Astrocyte (in vitro differentiated cells and primary cell): Measurements from ENCODE around the gene BORCS5. TPM values are rescaled to one million over a fixed set of nuclear protein-coding genes. Genes with fewer than 3 reads are reported as not detected.

Source experiments
- DNase-seq: peaks from one replicate; pipeline ENCODE4 v3.0.0-alpha.2; 2010; ENCODE audit warnings: low read depth
- FAIRE-seq: peaks from 2 replicates; lab custom pipeline; 2011; peaks lifted over from hg19 to GRCh38; lab: Jason Lieb, UNC
- H2AFZ ChIP-seq: 2 replicates; pipeline ENCODE4 v1.6.0; 2012; ENCODE audit warnings: low read depth, low read length, inconsistent platforms
- H3K27ac ChIP-seq: 2 replicates; pipeline ENCODE4 v1.5.1; 2011; ENCODE audit warnings: low read depth, low read length, inconsistent platforms
- H3K27me3 ChIP-seq: 2 replicates; pipeline ENCODE4 v1.6.0; 2011; ENCODE audit warnings: low read length, inconsistent platforms; ENCODE audit not compliant: insufficient read depth
- H3K36me3 ChIP-seq: 2 replicates; pipeline ENCODE4 v1.5.1; 2011; ENCODE audit warnings: low read length, inconsistent platforms; ENCODE audit not compliant: insufficient read depth
- H3K4me1 ChIP-seq: 2 replicates; pipeline ENCODE4 v1.5.1; 2011; ENCODE audit warnings: low read length, inconsistent platforms; ENCODE audit not compliant: insufficient read depth
- H3K4me2 ChIP-seq: 2 replicates; pipeline ENCODE4 v1.6.0; 2012; ENCODE audit warnings: low read length, inconsistent platforms
- H3K4me3 ChIP-seq: 2 replicates; pipeline ENCODE4 v1.5.1; 2011; ENCODE audit warnings: low read depth, mild to moderate bottlenecking, low read length, inconsistent platforms; ENCODE audit not compliant: insufficient read depth
- H3K79me2 ChIP-seq: 2 replicates; pipeline ENCODE4 v1.6.0; 2012; ENCODE audit warnings: mild to moderate bottlenecking, low read length, inconsistent platforms; ENCODE audit not compliant: insufficient read depth
- H3K9ac ChIP-seq: 2 replicates; pipeline ENCODE4 v1.6.0; 2012; ENCODE audit warnings: mild to moderate bottlenecking, low read length, inconsistent platforms
- H3K9me3 ChIP-seq: 2 replicates; pipeline ENCODE4 v1.5.1; 2012; ENCODE audit warnings: low read depth, mild to moderate bottlenecking, low read length, inconsistent platforms; ENCODE audit not compliant: insufficient read depth
- H4K20me1 ChIP-seq: 2 replicates; pipeline ENCODE4 v1.6.0; 2012; ENCODE audit warnings: low read length, inconsistent platforms; ENCODE audit not compliant: insufficient read depth
- H3K27ac Mint-ChIP-seq: one replicate; pipeline ENCODE4 v1.8.0; 2021; ENCODE audit warnings: mild to moderate bottlenecking, mixed read lengths; ENCODE audit not compliant: unreplicated experiment
- H3K27me3 Mint-ChIP-seq: one replicate; pipeline ENCODE4 v1.8.0; 2021; ENCODE audit warnings: low read depth, mixed read lengths; ENCODE audit not compliant: unreplicated experiment
- H3K36me3 Mint-ChIP-seq: one replicate; pipeline ENCODE4 v1.8.0; 2021; ENCODE audit warnings: low read depth, mixed read lengths; ENCODE audit not compliant: unreplicated experiment
- H3K4me1 Mint-ChIP-seq: one replicate; pipeline ENCODE4 v1.8.0; 2021; ENCODE audit warnings: low read depth, mixed read lengths; ENCODE audit not compliant: unreplicated experiment
- H3K4me3 Mint-ChIP-seq: one replicate; pipeline ENCODE4 v1.8.0; 2021; ENCODE audit warnings: mild to moderate bottlenecking, moderate library complexity, mixed read lengths; ENCODE audit not compliant: unreplicated experiment
- H3K9me3 Mint-ChIP-seq: one replicate; pipeline ENCODE4 v1.8.0; 2021; ENCODE audit warnings: mild to moderate bottlenecking, mixed read lengths; ENCODE audit not compliant: unreplicated experiment
- EZH2 ChIP-seq: IDR thresholded peaks from 2 replicates; pipeline ENCODE4 v1.6.1; 2012; ENCODE audit warnings: mild to moderate bottlenecking, low read length, inconsistent platforms; ENCODE audit not compliant: insufficient read depth
- total RNA-seq: library from RNA; stranded (reverse); gene quantifications from 2 replicates; pipeline ENCODE4 v1.2.1, GENCODE V29; 2021
- TF ChIP-seq, protein P1 (sequence below): IDR thresholded peaks from 2 replicates; pipeline ENCODE4 v1.5.1; 2011; ENCODE audit warnings: low read depth, mild to moderate bottlenecking, inconsistent platforms, low read length, moderate library complexity; ENCODE audit not compliant: insufficient read depth

BORCS5 gene
- total RNA-seq, 1 donor from 2014 or later = 8.1 TPM

GRCh38 chr12:12365446-12365802, 8.5 kb downstream of the BORCS5 start:
- Histone ChIP-seq H3K4me2 (no peak overlapping the region), H3K27ac (no peak overlapping the region), H3K27me3 (no peaks in the 10 kb centered on the region), H3K9me3 (no peaks in the 10 kb centered on the region), H4K20me1 (no peaks in the 10 kb centered on the region), H3K79me2 (no peaks in the 10 kb centered on the region), H2AFZ (no peak overlapping the region), H3K4me3 (no peak overlapping the region), H3K4me1 (no peaks in the 10 kb centered on the region), H3K36me3 (peaks cover 2% of the 10 kb centered on the region), H3K9ac (no peak overlapping the region)
- no peak for DNase-seq
- H3K9me3 Mint-ChIP-seq = peaks cover 2% of the 10 kb centered on the region
- H3K27ac Mint-ChIP-seq = no peak overlapping the region
- peaks cover 2% of the 10 kb centered on the region for H3K36me3 Mint-ChIP-seq
- no peak overlapping the region for H3K4me3 Mint-ChIP-seq
- H3K27me3 Mint-ChIP-seq = no peaks in the 10 kb centered on the region
- no peak for FAIRE-seq
- TF ChIP-seq, protein P1, sequence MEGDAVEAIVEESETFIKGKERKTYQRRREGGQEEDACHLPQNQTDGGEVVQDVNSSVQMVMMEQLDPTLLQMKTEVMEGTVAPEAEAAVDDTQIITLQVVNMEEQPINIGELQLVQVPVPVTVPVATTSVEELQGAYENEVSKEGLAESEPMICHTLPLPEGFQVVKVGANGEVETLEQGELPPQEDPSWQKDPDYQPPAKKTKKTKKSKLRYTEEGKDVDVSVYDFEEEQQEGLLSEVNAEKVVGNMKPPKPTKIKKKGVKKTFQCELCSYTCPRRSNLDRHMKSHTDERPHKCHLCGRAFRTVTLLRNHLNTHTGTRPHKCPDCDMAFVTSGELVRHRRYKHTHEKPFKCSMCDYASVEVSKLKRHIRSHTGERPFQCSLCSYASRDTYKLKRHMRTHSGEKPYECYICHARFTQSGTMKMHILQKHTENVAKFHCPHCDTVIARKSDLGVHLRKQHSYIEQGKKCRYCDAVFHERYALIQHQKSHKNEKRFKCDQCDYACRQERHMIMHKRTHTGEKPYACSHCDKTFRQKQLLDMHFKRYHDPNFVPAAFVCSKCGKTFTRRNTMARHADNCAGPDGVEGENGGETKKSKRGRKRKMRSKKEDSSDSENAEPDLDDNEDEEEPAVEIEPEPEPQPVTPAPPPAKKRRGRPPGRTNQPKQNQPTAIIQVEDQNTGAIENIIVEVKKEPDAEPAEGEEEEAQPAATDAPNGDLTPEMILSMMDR = no peak
- no peak for TF ChIP-seq EZH2
- H3K4me1 Mint-ChIP-seq = no peaks in the 10 kb centered on the region

DNA sequence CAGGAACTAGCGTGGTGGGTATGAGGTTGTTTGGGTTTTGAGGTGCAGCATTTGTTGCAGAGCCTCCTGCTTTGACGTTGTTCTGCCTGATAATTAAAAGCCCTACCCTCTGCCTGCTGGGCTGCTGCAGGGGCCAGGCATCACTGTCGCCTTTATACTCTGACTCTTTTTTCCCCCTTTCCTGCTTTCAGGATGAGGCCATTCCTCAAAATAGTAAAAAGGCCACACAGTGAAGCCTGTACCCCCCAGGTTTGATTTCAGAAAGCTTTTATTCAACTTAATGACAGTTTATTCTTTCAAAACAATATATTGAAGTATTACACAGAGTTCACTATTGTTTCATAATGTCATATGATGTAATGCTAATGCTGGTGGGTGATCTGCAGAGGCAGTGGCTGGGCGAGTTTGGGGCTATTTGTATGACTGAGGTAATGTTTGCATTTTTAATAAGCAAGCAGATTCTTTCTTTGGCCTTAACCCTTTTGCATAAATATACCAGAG, 9.1 kb downstream of the BORCS5 start:
- peaks cover 2% of the 10 kb centered on the region for H3K9me3 Mint-ChIP-seq
- no peak overlapping the region for H3K27ac Mint-ChIP-seq
- no peaks in the 10 kb centered on the region for H3K27me3 Mint-ChIP-seq
- Histone ChIP-seq H3K36me3 (peaks cover 2% of the 10 kb centered on the region), H3K79me2 (no peaks in the 10 kb centered on the region), H3K27me3 (no peaks in the 10 kb centered on the region), H3K4me1 (no peaks in the 10 kb centered on the region), H3K9me3 (no peaks in the 10 kb centered on the region), H2AFZ (no peak overlapping the region), H3K27ac (no peak overlapping the region), H3K9ac (no peak overlapping the region), H3K4me2 (no peak overlapping the region), H4K20me1 (no peaks in the 10 kb centered on the region), H3K4me3 (no peak overlapping the region)
- FAIRE-seq (no peak), DNase-seq (no peak)
- H3K4me1 Mint-ChIP-seq = no peaks in the 10 kb centered on the region
- H3K36me3 Mint-ChIP-seq = peaks cover 2% of the 10 kb centered on the region
- H3K4me3 Mint-ChIP-seq = no peak overlapping the region
- TF ChIP-seq, protein P1 = no peak
- TF ChIP-seq EZH2 = no peak

- Histone ChIP-seq H2AFZ (no peak overlapping the region), H4K20me1 (no peaks in the 10 kb centered on the region), H3K4me2 (no peak overlapping the region), H3K79me2 (no peaks in the 10 kb centered on the region), H3K9ac (no peak overlapping the region), H3K36me3 (peaks cover 2% of the 10 kb centered on the region), H3K9me3 (no peaks in the 10 kb centered on the region), H3K4me1 (no peaks in the 10 kb centered on the region), H3K27ac (no peak overlapping the region), H3K27me3 (no peaks in the 10 kb centered on the region), H3K4me3 (no peak overlapping the region)
- peaks cover 2% of the 10 kb centered on the region for H3K9me3 Mint-ChIP-seq
- DNase-seq = no peak
- no peaks in the 10 kb centered on the region for H3K27me3 Mint-ChIP-seq
- peaks cover 2% of the 10 kb centered on the region for H3K36me3 Mint-ChIP-seq
- no peaks in the 10 kb centered on the region for H3K4me1 Mint-ChIP-seq
- no peak for FAIRE-seq
- H3K27ac Mint-ChIP-seq = no peak overlapping the region
- TF ChIP-seq, protein P1 = no peak
- no peak for TF ChIP-seq EZH2
- H3K4me3 Mint-ChIP-seq = no peak overlapping the region
Observed at GRCh38 chr12:12366701-12367481, 10.0 kb downstream of the BORCS5 start.
